Upper lobe of right lung (tissue), 1 donor: ENCODE data around the gene MAML3. TPM values are rescaled to one million over a fixed set of nuclear protein-coding genes. Genes with fewer than 3 reads are reported as not detected.

Source experiments
- ATAC-seq: fragments of 200-7000 bp; cut with Tn5 transposase; one replicate; pipeline ENCODE4 v1.9.1; 2020; ENCODE audit warnings: mild to moderate bottlenecking, moderate library complexity
- DNase-seq: peaks from one replicate; pipeline ENCODE4 v3.0.0-alpha.2; 2020
- H3K27ac ChIP-seq: fragments of 200-600 bp; one replicate; pipeline ENCODE4 v1.8.0; 2022
- H3K27me3 ChIP-seq: fragments of 200-600 bp; one replicate; pipeline ENCODE4 v1.8.0; 2022; ENCODE audit warnings: mild to moderate bottlenecking
- H3K36me3 ChIP-seq: fragments of 200-600 bp; one replicate; pipeline ENCODE4 v1.8.0; 2022
- H3K4me1 ChIP-seq: fragments of 200-600 bp; one replicate; pipeline ENCODE4 v1.8.0; 2022
- H3K4me3 ChIP-seq: fragments of 200-600 bp; one replicate; pipeline ENCODE4 v1.8.0; 2022; ENCODE audit warnings: mild to moderate bottlenecking
- H3K9me3 ChIP-seq: fragments of 200-600 bp; one replicate; pipeline ENCODE4 v1.8.0; 2022
- intact Hi-C: fragments of 100-400 bp; cut with DNase I; formaldehyde crosslinking; loops from one replicate; pipeline ENCODE4 v1.11.0; 2022
- total RNA-seq: library from RNA; stranded (reverse); fragmentation: NEBNext Ultra II Directional; extraction: Animal tissue kit (Norgen Biotek cat#: 25700); gene quantifications from one replicate; pipeline ENCODE4 v1.2.1, GENCODE V29; 2021
- TF ChIP-seq, protein P1 (sequence below): fragments of 200-600 bp; IDR thresholded peaks from one replicate; pipeline ENCODE4 v1.8.0; 2022; ENCODE audit warnings: antibody characterized with exemption
- donor health status: DM: no; HTN: yes; CAD: no; lungs with severe emphysema.

The MAML3 gene
- total RNA-seq, 1 donor from 2014 or later: 13.1 TPM

DNA sequence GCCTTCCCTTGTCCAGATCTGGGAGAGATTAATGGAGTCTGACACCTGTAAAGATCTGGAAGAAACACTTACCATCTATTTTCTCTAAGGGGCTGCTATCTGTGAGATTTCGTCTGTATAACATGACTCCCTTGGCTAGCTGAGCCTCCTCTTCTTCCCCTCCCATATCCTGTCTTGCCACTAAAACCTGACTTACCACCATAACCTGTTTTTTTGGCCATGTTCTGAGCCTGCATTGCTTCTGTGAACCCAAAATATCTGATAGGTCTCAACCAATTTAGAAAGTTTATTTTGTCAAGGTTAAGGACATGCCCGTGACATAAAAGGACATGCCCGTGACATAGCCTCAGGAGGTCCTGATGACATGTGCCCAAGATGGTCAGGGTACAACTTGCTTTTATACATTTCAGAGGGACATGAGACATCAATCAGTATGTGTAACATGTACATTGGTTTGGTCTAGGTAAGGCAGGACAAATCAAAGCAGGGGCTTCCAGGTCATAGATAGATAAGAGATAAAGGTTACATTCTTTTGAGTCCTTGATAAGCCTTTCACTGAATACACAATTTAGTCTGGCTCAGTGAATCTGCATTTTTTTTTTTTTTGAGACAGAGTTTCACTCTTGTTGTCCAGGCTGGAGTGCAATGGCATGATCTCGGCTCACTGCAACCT is 476.9 kb downstream of the MAML3 start:
- Histone ChIP-seq H3K36me3 (peaks cover 22% of the 10 kb centered on the region), H3K9me3 (no peaks in the 10 kb centered on the region), H3K27me3 (no peaks in the 10 kb centered on the region), H3K27ac (no peak overlapping the region), H3K4me1 (peaks cover under 1% of the 10 kb centered on the region), H3K4me3 (no peak overlapping the region)
- DNase-seq: no peak
- intact Hi-C loops: no loop called here
- TF ChIP-seq, protein P1, sequence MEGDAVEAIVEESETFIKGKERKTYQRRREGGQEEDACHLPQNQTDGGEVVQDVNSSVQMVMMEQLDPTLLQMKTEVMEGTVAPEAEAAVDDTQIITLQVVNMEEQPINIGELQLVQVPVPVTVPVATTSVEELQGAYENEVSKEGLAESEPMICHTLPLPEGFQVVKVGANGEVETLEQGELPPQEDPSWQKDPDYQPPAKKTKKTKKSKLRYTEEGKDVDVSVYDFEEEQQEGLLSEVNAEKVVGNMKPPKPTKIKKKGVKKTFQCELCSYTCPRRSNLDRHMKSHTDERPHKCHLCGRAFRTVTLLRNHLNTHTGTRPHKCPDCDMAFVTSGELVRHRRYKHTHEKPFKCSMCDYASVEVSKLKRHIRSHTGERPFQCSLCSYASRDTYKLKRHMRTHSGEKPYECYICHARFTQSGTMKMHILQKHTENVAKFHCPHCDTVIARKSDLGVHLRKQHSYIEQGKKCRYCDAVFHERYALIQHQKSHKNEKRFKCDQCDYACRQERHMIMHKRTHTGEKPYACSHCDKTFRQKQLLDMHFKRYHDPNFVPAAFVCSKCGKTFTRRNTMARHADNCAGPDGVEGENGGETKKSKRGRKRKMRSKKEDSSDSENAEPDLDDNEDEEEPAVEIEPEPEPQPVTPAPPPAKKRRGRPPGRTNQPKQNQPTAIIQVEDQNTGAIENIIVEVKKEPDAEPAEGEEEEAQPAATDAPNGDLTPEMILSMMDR: no peak
- no peak for ATAC-seq

DNA sequence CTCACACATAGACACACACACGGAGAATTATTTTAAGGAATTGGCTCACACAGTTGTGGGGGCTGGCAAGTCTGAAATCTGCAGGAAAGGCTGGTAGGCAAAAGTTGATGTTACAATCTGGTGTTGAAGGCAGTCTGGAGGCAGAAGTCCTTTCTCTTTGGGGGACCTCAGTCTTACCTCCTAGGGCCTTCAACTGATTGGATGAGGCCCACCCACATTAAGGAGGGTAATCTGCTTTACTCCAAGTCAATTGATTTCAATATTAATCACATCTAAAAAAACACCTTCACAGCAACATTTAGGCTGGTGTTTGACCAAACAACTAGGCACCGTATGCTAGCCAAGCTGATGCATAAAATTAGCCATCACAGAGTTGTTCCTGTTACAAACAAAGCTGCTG is 477.6 kb downstream of the MAML3 start:
- Histone ChIP-seq H3K9me3 (no peaks in the 10 kb centered on the region), H3K36me3 (peaks cover 22% of the 10 kb centered on the region), H3K4me3 (no peak overlapping the region), H3K27ac (no peak overlapping the region), H3K27me3 (no peaks in the 10 kb centered on the region), H3K4me1 (no peaks in the 10 kb centered on the region)
- TF ChIP-seq, protein P1: no peak
- DNase-seq (no peak), ATAC-seq (no peak)
- intact Hi-C loops: no loop called here

DNA sequence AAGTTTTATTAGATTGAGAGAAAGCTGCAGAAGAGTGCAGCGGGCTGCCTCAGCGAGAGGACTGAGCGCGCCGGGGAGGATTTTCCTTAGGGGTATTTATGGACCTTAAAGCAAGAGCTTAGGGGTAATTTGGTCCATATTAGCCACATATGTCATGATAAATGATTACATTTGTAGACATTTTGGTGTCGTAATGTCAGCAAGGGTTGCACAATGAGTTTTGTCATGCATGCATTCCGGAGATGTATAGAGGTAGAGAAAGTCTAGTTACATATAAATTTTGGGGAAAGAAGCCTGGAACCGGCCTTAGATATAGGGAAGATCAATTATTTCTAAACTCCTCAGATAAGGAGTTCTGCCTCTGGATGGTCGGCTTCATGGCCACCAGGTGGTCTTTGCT is 478.3 kb downstream of the MAML3 start:
- Histone ChIP-seq H3K36me3 (peaks cover 19% of the 10 kb centered on the region), H3K27me3 (no peaks in the 10 kb centered on the region), H3K4me1 (no peaks in the 10 kb centered on the region), H3K4me3 (no peak overlapping the region), H3K27ac (no peak overlapping the region), H3K9me3 (no peaks in the 10 kb centered on the region)
- intact Hi-C loops: no loop called here
- TF ChIP-seq, protein P1: no peak
- DNase-seq (no peak), ATAC-seq (no peak)

DNA sequence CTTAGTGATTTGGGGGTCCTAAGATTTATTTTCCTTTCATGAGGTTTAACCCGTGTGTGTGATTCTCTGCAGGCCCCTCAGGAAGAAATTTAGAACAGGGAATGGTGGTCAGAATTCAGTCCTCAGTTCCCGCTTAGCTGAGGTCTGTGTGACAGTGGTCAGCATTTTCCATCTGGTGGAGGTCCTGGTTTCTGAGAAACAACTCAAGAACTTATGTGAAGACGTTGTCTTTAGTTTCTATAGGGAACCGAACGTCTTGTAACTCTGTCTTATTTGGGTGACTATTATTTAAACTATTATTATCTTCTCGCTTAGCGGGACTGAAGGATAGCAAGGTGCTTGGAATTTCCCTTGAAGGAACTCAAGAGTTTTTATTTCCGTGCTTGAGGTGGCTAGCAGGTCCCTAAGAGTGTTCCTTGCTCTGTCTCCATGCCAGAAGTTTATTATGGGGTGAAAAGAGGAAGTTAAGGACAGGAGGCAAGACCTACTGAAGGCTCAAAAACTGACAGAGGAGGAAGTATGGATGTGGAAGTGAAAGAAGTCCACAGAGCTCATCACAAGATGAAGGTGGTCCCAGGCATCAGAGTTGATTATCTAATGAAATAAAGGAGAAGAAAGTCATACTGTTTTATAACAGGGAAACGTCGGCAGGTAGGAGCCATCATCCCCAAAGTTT is 479.0 kb downstream of the MAML3 start:
- intact Hi-C loops: no loop called here
- TF ChIP-seq, protein P1: no peak
- H3K36me3 ChIP-seq: peaks cover 18% of the 10 kb centered on the region
- no peaks in the 10 kb centered on the region for H3K9me3 ChIP-seq
- H3K27ac ChIP-seq: peak overlapping the region; percentile 9
- ATAC-seq (peak; percentile 94), DNase-seq (no peak)
- H3K4me3 ChIP-seq: no peak overlapping the region
- no peaks in the 10 kb centered on the region for H3K27me3 ChIP-seq
- no peaks in the 10 kb centered on the region for H3K4me1 ChIP-seq

DNA sequence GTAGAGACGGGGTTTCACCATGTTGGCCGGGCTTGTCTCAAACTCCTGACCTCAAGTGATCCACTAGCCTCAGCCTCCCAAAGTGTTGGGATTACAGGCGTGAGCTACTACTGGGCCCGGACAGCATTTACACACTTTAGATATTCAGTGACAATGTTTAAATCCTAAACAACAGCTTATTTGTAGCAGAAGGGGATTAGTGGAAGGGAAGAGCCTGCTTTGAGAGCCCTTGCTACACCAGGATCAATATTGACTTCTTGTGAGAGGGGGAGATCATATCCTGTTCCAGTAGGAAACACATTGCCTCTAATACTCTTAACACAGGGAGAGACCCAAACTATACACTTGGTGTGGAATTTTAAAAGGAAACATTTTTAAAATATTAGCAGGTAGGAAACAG is 481.3 kb downstream of the MAML3 start:
- no peaks in the 10 kb centered on the region for H3K36me3 ChIP-seq
- H3K27ac ChIP-seq: no peak overlapping the region
- no peak for ATAC-seq
- peaks cover 5% of the 10 kb centered on the region for H3K4me1 ChIP-seq
- no peaks in the 10 kb centered on the region for H3K27me3 ChIP-seq
- H3K9me3 ChIP-seq: no peaks in the 10 kb centered on the region
- TF ChIP-seq, protein P1: no peak
- no peak for DNase-seq
- no peak overlapping the region for H3K4me3 ChIP-seq
- intact Hi-C loops: no loop called here
